NCI-H1930 (cell line): Measurements from ENCODE around the gene STRIP1.
"Not testable (repeated sequence)": the region's sequence is repeated elsewhere in the genome, so short reads cannot be mapped to it uniquely, and the experiment has no call there.

Experiments
- DNase-seq, 2 experiments: peaks; one replicate each; lab custom pipeline; 2025; lab: John Stamatoyannopoulos, UW

The STRIP1 gene

DNA sequence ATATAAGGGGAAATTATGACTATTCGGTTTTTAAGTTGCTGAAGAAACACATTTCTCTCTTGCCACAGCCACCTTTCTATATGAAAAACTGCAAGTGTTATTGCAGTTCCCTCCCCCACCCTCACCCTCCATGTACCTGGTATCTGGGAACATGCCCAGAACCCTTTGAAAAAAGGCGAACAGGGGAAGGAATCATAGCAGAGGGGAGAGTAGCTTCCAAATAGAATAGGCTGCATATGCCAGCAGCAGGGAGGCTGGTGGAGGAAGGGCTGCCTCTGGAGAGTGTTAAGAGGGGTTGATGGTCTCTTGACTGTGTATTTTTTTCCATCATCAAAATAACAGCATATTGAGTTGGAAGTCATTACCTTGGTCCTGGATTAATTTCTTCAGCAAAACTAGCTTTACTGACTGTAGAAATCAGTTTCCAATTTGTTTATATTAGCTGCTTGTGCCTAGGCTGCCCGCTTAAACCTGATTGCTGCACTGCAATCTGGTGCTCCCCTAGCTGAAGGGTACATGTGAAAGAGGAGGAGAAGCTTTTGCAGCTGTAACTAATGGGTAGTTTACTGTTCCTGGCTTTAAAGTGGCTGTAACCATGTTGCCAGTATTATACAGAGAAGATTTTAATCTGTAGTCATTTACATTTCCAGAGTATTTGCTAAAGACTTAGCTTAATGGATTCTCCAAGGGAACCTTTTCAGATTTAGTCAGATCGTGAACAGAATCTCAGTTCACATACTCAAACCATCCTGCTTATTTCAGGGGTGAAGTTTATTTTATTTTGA, 27.2 kb upstream of the STRIP1 start:
- DNase-seq, result no peak

DNA sequence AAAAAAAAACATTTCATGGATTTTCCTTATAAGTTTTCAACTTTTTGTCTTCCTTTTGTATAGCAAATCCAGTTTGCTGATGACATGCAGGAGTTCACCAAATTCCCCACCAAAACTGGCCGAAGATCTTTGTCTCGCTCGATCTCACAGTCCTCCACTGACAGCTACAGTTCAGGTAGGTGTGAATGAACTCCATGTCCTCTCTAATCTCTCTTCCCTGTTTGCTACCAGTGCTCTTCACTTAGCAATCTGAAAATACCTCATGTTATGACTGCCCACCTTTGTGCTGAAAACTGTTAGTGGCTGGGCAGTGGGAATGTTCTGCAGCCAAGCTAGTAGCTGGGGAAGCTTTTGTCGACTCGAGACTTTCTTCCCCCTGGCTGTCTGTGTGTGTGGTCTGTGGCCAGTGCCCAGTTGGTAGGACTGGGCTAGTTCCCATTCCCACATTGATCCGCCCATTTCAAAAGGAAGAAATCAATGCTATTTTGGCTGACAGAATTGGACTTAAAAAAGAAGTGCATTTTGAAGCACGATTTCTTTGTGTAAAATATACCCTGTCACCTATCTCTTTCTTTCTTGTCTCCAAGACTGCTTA, 25.4 kb upstream of the STRIP1 start:
- DNase-seq, result no peak

DNA sequence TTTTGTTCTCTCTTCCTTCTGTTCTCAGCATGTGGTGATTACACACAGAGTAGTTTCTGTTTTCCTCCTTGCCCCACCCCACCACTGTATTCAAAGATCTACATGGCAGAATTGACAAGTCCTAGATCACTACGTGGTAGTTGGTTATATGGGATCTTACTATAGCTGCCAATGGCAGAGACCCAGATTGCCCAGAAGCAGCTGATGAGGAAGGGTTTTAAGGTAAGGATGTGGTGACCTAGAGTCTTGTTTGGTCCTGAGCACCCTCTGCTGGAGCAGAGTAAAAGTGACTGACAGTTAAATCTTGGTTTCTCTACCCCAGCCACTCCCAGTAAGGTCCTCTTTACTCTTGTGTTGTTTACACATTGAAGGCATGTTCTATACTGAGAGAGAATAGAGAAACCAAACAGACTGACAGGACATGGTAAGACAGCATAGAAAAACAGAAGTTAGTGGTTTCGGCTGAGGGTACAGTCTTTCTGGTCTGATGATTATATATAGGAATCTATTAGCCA, 22.8 kb upstream of the STRIP1 start:
- DNase-seq, result no peak

DNA sequence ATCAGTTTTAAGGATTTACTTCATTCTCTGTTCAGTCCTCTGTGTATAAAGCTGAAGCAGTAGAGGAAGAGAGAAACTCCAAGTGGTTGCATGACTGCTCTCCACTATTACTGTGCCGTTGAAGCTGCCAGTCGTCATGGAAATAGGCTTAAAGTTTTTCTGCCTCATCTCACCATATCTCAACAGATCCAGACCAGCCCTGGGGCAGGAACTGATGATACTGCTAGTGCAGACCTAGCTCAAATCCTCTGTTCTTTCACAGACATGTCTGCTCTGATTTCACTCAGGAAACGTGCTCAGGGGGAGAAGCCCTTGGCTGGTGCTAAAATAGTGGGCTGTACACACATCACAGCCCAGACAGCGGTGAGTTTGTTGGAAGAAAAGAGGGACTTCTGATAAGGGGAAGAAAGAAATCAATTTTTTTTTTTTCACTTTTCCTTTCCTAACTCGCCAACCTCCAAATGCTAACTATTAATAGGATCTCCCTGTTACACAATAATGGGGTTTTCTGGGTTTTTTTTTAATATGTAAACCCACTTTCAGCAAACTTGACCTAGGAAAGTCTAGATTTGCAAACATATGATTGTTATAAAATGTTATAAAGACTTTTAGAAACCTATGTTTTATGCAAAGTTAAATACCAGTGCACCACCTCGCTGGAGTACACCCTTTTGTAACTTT, 22.2 kb upstream of the STRIP1 start:
- no peak for DNase-seq

DNA sequence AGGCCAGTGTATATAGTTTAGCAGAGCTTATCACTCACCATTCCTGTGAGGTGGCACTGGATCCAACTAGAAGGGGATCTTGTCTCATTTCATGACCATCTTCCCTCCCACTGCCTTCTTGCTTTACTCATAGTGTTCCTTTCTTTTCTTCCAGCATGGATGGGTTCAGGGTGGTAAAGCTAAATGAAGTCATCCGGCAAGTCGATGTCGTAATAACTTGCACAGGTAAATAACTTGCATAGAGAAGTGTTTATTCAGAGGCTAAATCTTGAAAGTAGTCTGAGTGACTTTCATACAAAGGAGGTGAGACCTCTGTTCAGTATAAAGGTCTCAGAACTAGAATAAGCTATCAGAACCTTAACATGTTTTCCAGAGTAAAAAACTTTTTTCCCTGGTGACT, 16.6 kb upstream of the STRIP1 start:
- no peak for DNase-seq

DNA sequence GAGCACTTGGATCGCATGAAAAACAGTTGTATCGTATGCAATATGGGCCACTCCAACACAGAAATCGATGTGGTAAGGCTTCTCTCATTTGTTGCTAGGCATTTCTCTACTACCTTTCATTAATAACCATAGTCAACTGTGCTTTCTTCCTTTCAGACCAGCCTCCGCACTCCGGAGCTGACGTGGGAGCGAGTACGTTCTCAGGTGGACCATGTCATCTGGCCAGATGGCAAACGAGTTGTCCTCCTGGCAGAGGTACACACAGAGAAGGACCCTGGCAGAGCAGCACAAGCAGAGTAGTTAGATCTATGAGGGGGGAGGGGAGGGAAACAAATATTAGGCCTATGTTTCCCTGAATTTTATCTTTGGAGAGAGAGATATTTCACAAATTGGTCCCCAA, 16.0 kb upstream of the STRIP1 start:
- no peak for DNase-seq

DNA sequence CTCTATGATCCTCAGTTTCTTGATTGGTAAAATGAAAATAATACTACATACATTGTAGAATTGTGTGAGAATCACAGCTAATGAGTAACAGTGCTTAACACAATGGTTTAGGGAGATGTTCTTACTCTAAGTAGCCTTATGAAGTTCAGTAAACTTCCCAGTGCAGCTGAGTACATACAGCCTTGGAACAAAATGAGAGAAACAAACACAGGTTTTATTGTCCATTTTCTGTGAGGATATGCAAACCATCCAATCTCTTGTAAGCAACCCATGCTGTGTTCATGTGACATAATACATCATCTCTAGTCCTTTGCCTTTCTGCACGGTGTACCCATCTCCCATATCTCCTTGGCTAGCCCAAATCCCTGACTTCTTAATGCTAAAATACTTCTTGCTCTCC, 14.7 kb upstream of the STRIP1 start:
- DNase-seq, result no peak

DNA sequence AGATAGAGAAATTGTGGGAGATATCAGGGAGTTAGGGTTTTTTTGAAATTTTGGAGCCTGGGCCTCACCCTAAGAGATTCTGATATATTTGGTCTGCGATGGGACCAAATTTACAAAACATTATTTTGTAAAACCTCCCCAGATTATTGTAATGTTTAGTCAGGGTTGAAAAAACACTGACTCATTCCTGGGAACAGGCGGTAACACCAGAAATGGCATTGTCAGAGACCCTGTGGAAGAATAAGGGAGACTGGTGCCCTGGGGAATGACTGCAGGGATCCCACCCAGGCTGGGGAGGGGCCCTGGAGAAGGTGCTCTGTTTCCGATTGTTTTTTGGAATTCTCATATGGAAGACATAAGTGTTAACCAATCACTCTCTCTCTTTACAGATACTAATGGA, 13.1 kb upstream of the STRIP1 start:
- DNase-seq, result no peak

DNA sequence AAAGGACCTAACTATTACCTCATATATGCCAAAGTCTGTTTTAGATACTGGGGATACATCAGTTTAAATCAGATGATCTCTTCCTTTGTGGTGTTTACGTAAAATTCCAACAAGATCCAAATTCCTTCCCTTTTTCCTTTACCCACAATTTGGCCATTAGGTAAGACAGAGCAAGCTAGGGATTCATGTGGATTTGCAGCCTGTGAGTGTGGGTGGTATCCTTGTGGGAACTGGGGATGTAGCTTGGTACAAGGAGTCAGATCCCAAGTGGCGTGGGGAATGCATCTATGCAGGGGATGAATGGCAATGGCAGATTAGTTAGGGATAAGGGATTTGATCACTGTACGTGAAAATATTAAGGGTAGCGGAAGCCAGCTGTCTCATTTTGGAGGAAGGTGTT, 9.8 kb upstream of the STRIP1 start:
- no peak for DNase-seq

DNA sequence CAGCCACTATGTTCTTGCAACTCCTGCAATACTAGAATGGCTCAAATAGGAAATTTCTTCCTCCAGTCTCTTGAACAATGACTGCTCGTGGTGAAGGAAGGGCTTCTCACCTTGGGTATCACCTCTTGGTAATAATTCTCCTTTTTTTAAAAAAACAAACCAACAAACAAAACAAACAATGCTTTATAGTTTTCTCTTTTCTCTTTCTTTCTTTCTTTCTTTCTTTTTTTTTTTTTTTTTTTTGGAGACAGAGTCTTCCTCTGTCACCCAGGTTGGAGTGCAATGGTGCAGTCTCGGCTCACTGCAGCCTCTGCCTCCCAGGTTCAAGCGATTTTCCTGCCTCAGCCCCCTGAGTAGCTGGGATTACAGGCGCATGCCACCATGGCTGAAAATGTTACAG, 3.7 kb upstream of the STRIP1 start:
- DNase-seq, result not testable (repeated sequence)

DNA sequence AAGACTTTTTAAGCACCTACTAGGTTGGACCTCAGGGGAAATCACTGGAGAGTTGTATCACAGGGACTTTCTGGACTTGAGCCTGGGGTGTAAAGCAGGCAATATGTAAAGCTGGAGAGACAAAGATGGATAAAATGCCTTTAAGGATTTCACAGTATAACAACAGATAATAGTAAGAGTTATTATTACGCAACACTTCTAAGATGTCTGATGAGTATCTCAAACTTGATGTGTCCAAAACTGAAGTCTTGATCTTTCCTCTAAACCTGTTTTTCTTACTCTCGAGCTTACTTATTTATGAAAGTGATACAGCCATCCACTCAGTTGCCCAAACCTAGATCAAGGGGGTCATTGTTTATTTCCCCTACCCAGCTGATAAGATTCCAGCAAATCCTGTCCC, 2.1 kb upstream of the STRIP1 start:
- no peak for DNase-seq

DNA sequence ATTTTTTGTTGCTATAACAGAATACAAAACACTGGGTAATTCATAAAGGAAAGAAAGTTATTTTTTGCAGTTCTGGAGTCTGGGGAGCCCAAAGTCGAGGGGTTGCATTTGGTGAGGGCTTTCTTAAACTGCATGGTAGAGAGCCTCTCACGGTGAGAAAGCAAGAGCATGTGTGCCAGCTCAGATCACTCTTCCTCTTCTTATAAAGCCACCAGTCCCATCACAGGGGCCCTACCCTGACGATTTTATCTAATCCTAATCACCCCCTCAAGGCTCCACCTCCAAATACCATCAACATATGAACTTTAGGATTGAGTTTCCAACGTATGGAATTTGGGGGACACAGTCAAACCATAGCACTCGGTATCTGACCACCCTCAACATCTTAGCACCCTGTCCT, 1.0 kb upstream of the STRIP1 start:
- no peak for DNase-seq

DNA sequence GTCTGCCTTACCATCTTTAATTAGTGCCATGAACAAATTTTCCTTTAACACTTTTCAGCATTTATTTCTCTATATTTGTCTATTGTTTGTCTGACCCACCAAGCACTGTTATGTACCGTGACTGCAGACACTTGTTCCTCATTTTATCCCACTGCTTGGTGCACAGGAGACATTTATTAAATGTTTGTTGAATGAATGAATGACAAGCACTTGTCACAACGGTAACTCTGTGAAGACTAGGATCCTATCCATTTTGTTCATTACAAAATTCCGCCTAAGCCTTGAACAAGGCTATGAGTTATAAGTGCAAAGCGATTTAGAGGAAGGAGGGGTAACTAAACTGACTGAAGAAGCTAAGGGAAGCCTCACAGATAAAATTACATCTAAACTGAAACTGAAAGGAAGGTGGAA, 379 bp upstream of the STRIP1 start:
- no peak for DNase-seq

DNA sequence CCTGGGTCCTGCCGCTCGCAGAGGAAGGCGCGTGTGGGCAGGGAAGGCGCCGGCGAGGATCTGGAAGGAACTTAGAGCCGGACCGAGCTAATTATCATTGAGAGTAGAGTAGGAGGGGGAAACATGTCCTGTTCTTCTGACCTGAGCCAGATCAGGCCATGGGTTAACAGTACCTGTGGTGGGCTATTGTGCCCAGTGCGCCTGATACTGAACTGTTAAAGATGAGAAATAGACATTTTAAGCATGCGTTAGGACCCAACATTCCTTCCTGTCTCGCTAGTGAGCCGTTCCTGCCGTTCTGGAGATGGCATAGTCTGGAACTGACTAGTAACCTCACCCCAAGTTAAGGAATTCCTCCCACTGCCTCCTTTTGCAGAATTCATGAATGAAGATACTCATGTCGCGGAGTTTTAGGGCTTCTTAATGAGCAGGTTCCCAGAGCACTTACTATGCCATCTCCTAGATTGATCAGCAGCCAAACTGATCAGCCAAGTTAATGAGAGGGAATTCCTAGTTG, 870 bp downstream of the STRIP1 start:
- no peak for DNase-seq

DNA sequence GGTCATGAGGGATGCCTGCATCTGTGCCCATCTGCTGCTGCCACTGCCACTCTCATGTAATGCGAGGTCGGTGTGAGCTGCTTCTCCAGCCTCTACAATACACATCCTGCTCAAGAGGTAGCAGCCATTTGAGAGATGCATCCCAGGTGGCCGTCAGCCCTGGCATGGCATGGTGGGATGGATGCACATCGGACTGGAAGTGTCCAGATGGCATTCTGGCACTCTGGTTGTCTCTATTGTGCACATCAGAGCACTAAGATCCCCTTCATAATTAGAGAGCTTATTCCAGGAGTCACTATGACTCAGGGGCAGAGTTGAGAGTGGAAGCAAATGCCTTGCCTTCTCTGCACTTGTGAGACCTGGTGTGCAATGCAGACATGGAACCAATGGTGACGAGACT, 3.8 kb downstream of the STRIP1 start:
- DNase-seq, result no peak

DNA sequence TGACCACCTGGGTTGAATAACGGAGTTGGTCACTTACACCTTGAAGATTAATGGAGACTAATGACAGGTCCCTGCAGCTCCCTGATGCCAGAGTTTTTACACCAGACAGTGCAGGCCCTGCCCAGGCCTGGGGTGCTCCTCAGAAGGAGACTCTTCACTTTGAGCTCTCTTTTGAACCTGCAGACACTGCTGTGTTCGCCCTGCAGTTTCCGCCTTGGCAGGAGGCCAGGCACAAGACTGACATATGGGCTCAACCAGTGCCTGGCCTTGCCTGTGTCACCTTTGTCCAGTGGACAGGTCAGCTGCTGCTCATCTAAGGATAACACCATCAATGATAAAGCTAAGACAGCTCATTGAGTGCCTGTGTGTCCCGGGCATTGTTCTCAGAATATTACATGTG, 5.2 kb downstream of the STRIP1 start:
- DNase-seq, result no peak

DNA sequence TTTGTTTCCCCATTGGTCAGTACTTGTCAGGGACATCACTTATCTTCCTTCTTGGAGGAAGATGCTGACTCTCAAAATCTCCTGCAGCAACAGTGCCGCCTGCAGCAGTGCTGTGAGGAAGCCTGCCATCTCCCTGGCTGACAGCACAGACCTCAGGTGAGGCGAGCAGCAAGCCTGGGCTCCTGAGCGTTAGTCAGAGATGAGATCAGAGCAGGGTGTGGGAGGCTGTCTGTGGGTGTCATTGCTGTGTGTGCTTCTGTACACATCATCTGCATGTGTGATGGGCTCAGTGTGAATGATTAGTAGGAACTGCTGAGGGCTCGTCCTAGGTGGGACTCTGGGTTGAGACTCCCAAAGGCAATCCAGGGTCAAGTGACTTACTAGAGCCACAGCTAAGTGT, 6.1 kb downstream of the STRIP1 start:
- DNase-seq, result no peak

DNA sequence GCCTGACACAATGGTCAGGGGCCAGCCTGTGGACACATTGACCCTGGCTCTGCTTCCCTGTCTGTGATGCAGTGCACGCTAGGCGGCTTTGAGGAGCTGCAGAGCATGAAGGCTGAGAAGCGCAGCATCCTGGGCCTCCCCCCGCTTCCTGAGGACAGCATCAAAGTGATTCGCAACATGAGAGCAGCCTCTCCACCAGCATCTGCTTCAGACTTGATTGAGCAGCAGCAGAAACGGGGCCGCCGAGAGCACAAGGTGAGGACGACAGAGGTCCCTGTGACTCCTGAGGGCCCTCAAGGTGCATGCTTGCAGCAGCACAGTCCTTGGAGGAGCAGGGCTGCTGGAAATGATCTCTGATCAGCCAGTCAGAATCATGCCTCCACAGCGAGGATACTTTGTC, 8.6 kb downstream of the STRIP1 start:
- DNase-seq, result no peak

DNA sequence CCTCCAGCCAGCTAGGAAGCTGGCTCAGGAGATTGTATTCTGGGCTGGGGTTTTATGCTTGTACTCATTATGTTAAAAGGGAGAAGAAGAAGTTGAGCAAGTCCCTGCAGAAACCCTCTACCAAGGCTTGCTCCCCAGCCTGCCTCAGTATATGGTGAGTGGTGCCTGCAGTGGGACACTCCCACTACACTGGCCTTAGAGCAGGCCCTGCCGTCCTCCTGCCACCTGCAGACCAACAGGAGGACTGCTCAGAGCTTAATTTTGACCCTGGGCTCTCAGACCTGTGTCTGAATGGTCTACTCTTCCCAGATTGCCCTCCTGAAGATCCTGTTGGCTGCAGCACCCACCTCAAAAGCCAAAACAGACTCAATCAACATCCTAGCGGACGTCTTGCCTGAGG, 13.0 kb downstream of the STRIP1 start:
- DNase-seq, result no peak

DNA sequence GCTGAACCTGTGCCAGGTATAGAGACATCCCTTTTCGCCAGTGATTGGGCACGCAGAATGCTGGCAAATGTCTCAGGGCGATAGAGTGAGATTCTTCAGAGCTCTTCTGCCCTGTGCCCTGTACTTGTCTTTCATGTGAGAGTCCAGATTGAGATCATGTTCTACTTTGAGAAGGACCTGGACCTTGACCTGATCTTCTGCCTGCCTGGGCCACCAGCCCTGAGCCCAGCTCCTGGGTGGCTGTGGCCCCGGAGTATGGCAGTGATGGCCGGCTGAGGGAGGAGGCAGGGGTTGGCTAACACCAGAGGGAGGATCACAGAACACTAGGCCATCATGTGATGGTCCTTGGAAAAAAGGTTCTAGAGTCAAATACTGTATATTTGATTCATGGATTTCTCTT, 13.8 kb downstream of the STRIP1 start:
- DNase-seq, result no peak

DNA sequence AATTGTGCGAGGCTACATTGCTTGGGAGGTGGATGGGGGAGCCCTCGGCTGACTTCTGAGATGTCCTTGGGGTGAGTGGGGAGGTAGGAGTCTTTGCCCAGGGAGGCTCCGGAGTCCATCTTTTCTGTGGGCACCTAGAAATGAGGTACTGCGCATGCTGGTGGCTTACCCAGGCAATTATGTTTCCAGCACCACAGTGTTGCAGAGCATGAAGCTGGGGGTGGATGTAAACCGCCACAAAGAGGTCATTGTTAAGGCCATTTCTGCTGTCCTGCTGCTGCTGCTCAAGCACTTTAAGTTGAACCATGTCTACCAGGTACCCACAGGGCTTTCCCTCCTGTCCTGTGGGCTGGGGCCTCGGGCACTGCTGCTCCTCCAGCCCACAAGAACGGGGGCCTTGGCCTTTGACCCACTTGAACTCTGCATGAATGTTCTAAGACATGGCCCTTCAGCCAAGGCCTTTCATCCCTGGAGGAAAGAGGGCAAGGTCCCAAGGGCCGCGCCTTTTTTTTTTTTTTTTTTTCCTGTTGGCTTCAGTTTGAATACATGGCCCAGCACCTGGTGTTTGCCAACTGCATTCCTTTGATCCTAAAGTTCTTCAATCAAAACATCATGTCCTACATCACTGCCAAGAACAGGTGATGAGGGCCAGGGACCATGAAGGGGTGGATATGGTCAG, 14.6 kb downstream of the STRIP1 start:
- DNase-seq, result no peak

DNA sequence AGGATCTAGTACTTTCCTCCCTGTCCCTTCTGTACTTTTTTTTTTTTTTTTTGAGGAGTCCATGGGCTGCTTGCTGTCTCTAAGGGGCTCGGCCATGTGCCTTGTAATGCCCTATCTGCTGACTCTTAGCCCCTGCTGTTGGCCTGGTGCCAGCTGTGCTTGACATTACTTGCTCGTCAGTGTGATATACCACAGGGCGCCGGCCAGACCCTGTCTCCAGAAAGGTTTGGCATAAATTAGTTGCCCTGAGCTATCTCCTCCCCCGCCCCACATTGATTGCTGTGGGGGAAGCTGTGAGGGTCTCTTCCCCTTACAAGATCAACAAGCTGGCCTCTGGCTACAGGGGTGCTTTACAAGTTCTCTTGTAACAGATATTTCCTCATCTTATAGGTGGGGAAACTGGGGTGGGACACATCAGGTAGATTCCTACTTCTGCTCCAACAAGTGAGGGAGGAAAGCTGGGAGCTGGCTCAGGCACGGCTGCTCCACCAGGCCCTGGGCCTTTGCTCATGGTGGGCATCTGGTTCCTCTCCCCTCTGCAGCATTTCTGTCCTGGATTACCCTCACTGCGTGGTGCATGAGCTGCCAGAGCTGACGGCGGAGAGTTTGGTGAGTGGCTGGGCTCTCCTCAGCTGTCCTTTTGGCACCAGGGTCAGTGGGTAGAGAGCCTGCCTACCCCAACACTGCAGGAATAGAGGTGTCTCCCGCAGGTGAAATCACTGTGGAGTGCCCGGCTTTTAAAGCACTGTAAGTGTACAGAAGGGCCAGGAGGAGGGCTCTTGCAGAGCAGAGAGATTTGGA, 15.6 kb downstream of the STRIP1 start:
- DNase-seq, result no peak
